Coronary artery (tissue), 2 donors: ENCODE results near the gene LITAF.
A peak's percentile ranks its signal among the peaks of the same experiment; 100 is the strongest.

Source experiments
- DNase-seq: peaks from one replicate; pipeline ENCODE4 v3.0.0-alpha.2; 2017; ENCODE audit warnings: low spot score
- H3K27ac ChIP-seq, 2 donors: fragments of 200-600 bp; sonication (generic); one replicate each; pipeline ENCODE4 v1.5.1; 2016 to 2019
- H3K4me3 ChIP-seq: fragments of 200-600 bp; sonication (generic); 2 replicates; pipeline ENCODE4 v1.5.1; 2016; ENCODE audit warnings: mild to moderate bottlenecking, moderate library complexity
- TF ChIP-seq, protein P1 (sequence below): fragments of 200-600 bp; sonication (generic); IDR thresholded peaks from one replicate; pipeline ENCODE4 v1.5.1; 2019; ENCODE audit warnings: antibody characterized with exemption

Gene LITAF

DNA sequence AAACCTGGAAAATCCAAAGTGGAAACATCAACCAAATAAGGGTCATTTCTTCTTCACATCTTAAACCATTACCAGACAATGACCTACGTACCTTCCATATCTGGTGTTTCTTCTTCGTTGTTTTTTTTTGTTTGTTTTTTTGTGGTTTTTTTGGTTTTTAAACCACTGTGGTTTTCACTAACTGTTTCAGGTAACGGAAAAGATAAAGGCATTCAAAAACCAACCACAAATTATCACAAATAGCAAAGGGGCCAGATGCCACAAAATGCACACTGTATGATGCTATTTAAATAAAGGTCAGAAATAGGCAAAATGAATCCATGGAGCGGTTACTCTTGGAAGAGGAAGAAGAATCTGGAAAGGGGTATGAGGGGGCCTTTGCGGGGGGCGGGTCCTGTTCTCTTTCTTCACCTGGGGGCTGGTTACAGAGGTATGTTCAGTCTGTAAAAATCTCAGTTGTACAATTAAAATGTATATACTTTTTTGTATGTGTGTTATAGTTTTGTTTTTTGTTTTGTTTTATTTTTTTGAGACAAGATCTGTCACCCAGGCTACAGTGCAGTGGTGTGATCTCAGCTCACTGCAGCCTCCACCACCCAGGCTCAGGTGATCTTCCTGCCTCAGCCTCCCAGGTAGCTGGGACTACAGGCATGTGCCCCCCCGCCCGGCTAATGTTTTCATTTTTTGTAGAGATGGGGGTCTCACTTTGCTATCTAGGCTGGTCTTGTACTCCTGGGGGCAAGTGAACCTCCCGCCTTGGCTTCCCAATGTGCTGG, 29.6 kb downstream of the LITAF start:
- TF ChIP-seq, protein P1, sequence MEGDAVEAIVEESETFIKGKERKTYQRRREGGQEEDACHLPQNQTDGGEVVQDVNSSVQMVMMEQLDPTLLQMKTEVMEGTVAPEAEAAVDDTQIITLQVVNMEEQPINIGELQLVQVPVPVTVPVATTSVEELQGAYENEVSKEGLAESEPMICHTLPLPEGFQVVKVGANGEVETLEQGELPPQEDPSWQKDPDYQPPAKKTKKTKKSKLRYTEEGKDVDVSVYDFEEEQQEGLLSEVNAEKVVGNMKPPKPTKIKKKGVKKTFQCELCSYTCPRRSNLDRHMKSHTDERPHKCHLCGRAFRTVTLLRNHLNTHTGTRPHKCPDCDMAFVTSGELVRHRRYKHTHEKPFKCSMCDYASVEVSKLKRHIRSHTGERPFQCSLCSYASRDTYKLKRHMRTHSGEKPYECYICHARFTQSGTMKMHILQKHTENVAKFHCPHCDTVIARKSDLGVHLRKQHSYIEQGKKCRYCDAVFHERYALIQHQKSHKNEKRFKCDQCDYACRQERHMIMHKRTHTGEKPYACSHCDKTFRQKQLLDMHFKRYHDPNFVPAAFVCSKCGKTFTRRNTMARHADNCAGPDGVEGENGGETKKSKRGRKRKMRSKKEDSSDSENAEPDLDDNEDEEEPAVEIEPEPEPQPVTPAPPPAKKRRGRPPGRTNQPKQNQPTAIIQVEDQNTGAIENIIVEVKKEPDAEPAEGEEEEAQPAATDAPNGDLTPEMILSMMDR = no peak
- no peak for DNase-seq
- Histone ChIP-seq H3K4me3 (no peak overlapping the region), H3K27ac (peak overlapping the region in 1 of 2 donors; percentile 58)

- Histone ChIP-seq H3K4me3 (no peak overlapping the region), H3K27ac (no peak overlapping the region)
- no peak for DNase-seq
- TF ChIP-seq, protein P1 = no peak
Measured at GRCh38 chr16:11556214-11556819, 30.4 kb downstream of the LITAF start.

GRCh38 chr16:11554053-11554452, 32.7 kb downstream of the LITAF start:
- Histone ChIP-seq H3K4me3 (no peak overlapping the region), H3K27ac (no peak overlapping the region)
- TF ChIP-seq, protein P1 = no peak
- DNase-seq = no peak

- H3K4me3 ChIP-seq = no peak overlapping the region
- TF ChIP-seq, protein P1 = no peak
- H3K27ac ChIP-seq = peak overlapping the region in 1 of 2 donors; percentile 5
- no peak for DNase-seq
Measured at GRCh38 chr16:11553371-11553770, 33.3 kb downstream of the LITAF start.

DNA sequence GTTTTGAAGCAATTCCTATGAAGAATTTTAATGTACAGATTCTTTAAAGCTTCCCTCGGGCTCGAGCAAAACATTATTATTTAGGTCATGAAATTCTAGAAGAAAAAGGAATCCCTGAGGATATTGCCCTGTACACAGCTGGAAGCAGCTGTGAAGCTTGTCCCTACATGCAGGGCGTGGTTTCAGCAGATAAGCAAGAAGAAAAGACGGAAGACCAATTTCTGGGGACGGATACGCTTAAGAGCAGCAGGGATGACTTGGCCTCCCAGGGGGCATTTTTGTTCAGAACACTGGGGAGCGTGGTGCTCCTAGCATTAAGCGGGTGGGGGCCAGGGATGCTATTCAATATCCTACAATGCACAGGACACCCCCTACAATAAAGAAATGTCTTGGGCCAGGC, 34.3 kb downstream of the LITAF start:
- peak overlapping the region; percentile 5 to 13 for H3K27ac ChIP-seq
- DNase-seq = no peak
- no peak overlapping the region for H3K4me3 ChIP-seq
- TF ChIP-seq, protein P1 = no peak

- no peak for DNase-seq
- Histone ChIP-seq H3K27ac (no peak overlapping the region), H3K4me3 (no peak overlapping the region)
- TF ChIP-seq, protein P1 = no peak
Measured at GRCh38 chr16:11551842-11552241, 34.9 kb downstream of the LITAF start.
